Measurements from ENCODE around the gene TMEM170A.

Gene TMEM170A

GRCh38 chr16:75464122-75464918 lies at the start of gene TMEM170A:
TMEM170A (minus strand) TSS chr16:75464689; CDS start chr16:75464600, 89 bp downstream.
- peak; percentile 74 to 100 (median 98) for DNase-seq

GRCh38 chr16:75506574-75506973 lies 42.1 kb upstream of the TMEM170A start:
- DNase-seq: no peak

- no peak for DNase-seq
These were observed 41.6 kb upstream of the TMEM170A start for GRCh38 chr16:75506107-75506506.

GRCh38 chr16:75503801-75504200 lies 39.3 kb upstream of the TMEM170A start:
- DNase-seq: no peak

- DNase-seq: no peak
These were observed 38.6 kb upstream of the TMEM170A start for GRCh38 chr16:75502916-75503605.

- DNase-seq: peak in 10 of 56 donors; percentile 8 to 44 (median 13)
These were observed 37.3 kb upstream of the TMEM170A start for GRCh38 chr16:75501820-75502219.

GRCh38 chr16:75501359-75501758 lies 36.9 kb upstream of the TMEM170A start:
- no peak for DNase-seq

GRCh38 chr16:75498605-75499322 lies 34.3 kb upstream of the TMEM170A start:
- peak in 49 of 56 donors; percentile 12 to 87 (median 61) for DNase-seq

- DNase-seq: peak in 1 of 56 donors; percentile 7
These were observed 33.1 kb upstream of the TMEM170A start for GRCh38 chr16:75497558-75497957.

- DNase-seq: peak in 50 of 56 donors; percentile 12 to 89 (median 63)
These were observed 30.7 kb upstream of the TMEM170A start, which contains the start of gene CHST6 for GRCh38 chr16:75495076-75495674. CHST6 (minus strand) TSS chr16:75495441; CDS start chr16:75479828, 15,613 bp downstream.

GRCh38 chr16:75494661-75495075 lies 30.2 kb upstream of the TMEM170A start:
- peak in 23 of 56 donors; percentile 4 to 68 (median 41) for DNase-seq

- peak in 9 of 56 donors; percentile 6 to 37 (median 24) for DNase-seq
These were observed 29.7 kb upstream of the TMEM170A start for GRCh38 chr16:75494184-75494583.

- DNase-seq: peak in 52 of 56 donors; percentile 15 to 87 (median 64)
These were observed 27.4 kb upstream of the TMEM170A start for GRCh38 chr16:75491876-75492275.

- DNase-seq: no peak
These were observed 23.8 kb upstream of the TMEM170A start for GRCh38 chr16:75488322-75488721.

GRCh38 chr16:75486676-75487313 lies 22.3 kb upstream of the TMEM170A start:
- DNase-seq: no peak

- DNase-seq: no peak
These were observed 21.7 kb upstream of the TMEM170A start for GRCh38 chr16:75486014-75486675.

- no peak for DNase-seq
These were observed 20.9 kb upstream of the TMEM170A start for GRCh38 chr16:75485230-75486013.

- no peak for DNase-seq
These were observed 18.7 kb upstream of the TMEM170A start for GRCh38 chr16:75483222-75483621.
